Uterus (tissue), 2 donors: ENCODE data around the gene SNX12.
"Not testable (repeated sequence)": the region's sequence is repeated elsewhere in the genome, so short reads cannot be mapped to it uniquely, and the experiment has no call there.

Experiments used
- POLR2A ChIP-seq, 2 donors: fragments of 450-650 bp; IDR thresholded peaks; one replicate each; pipeline ENCODE4 v1.6.1; 2016; ENCODE audit warnings: antibody characterized with exemption in 2 of 2, mild to moderate bottlenecking in 1 of 2, moderate library complexity in 1 of 2
- TF ChIP-seq, protein P1 (sequence below), 4 experiments: fragments of 200-600 bp in 2 of 4; fragments of 450-650 bp in 2 of 4; sonication (generic) in 2 of 4; IDR thresholded peaks; one replicate each; pipeline ENCODE4 v1.5.1; 2016 to 2019; ENCODE audit warnings: antibody characterized with exemption in 4 of 4, mild to moderate bottlenecking in 2 of 4, moderate library complexity in 1 of 4

- TF ChIP-seq, protein P1, sequence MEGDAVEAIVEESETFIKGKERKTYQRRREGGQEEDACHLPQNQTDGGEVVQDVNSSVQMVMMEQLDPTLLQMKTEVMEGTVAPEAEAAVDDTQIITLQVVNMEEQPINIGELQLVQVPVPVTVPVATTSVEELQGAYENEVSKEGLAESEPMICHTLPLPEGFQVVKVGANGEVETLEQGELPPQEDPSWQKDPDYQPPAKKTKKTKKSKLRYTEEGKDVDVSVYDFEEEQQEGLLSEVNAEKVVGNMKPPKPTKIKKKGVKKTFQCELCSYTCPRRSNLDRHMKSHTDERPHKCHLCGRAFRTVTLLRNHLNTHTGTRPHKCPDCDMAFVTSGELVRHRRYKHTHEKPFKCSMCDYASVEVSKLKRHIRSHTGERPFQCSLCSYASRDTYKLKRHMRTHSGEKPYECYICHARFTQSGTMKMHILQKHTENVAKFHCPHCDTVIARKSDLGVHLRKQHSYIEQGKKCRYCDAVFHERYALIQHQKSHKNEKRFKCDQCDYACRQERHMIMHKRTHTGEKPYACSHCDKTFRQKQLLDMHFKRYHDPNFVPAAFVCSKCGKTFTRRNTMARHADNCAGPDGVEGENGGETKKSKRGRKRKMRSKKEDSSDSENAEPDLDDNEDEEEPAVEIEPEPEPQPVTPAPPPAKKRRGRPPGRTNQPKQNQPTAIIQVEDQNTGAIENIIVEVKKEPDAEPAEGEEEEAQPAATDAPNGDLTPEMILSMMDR (IDR thresholded peaks at IDR 0.05), result not testable (repeated sequence)
- TF ChIP-seq POLR2A (IDR thresholded peaks at IDR 0.05), result not testable (repeated sequence)
Observed at GRCh38 chrX:71047891-71048290, 20.2 kb downstream of the SNX12 start.
